GM19193 (cell line): Measurements from ENCODE around the gene TSPAN10.

Experiments used
- POLR2A ChIP-seq: IDR thresholded peaks from 4 replicates; pipeline ENCODE4 v1.6.1; 2011; ENCODE audit not compliant: insufficient read depth, insufficient read length; ENCODE audit errors: extremely low read depth

TSPAN10 gene

GRCh38 chr17:81616877-81617276 lies 20.1 kb upstream of the TSPAN10 start:
- TF ChIP-seq POLR2A, result no peak

- TF ChIP-seq POLR2A, result no peak
Observed at GRCh38 chr17:81621494-81622130, 15.4 kb upstream of the TSPAN10 start.

- TF ChIP-seq POLR2A, result no peak
Observed at GRCh38 chr17:81630274-81630673, 6.7 kb upstream of the TSPAN10 start.

GRCh38 chr17:81631482-81631881 lies 5.5 kb upstream of the TSPAN10 start:
- no peak for TF ChIP-seq POLR2A

- TF ChIP-seq POLR2A, result no peak
Observed at GRCh38 chr17:81635431-81635830, 1.6 kb upstream of the TSPAN10 start.

- no peak for TF ChIP-seq POLR2A
Observed at GRCh38 chr17:81635973-81636504, 957 bp upstream of the TSPAN10 start.

- TF ChIP-seq POLR2A, result no peak
Observed at GRCh38 chr17:81638683-81639082, 1.7 kb downstream of the TSPAN10 start.

GRCh38 chr17:81640011-81640410 lies 3.0 kb downstream of the TSPAN10 start:
- no peak for TF ChIP-seq POLR2A

GRCh38 chr17:81641825-81642489 lies 5.0 kb downstream of the TSPAN10 start:
- no peak for TF ChIP-seq POLR2A

GRCh38 chr17:81644496-81644895 lies 7.5 kb downstream of the TSPAN10 start:
- no peak for TF ChIP-seq POLR2A

GRCh38 chr17:81644976-81645952 lies 8.3 kb downstream of the TSPAN10 start:
- TF ChIP-seq POLR2A, result no peak

GRCh38 chr17:81646869-81647600 lies 10.0 kb downstream of the TSPAN10 start:
- TF ChIP-seq POLR2A, result no peak

- no peak for TF ChIP-seq POLR2A
Observed at GRCh38 chr17:81647640-81648012, 10.6 kb downstream of the TSPAN10 start.

GRCh38 chr17:81648013-81648706 lies 11.2 kb downstream of the TSPAN10 start:
- no peak for TF ChIP-seq POLR2A

- TF ChIP-seq POLR2A, result no peak
Observed at GRCh38 chr17:81648707-81649085, 11.7 kb downstream of the TSPAN10 start.

GRCh38 chr17:81650951-81651350 lies 14.0 kb downstream of the TSPAN10 start:
- no peak for TF ChIP-seq POLR2A
